SK-N-SH treated with all-trans-retinoic acid at 6 μM for 48 hours (cell line): Measurements from ENCODE around the gene NFASC.

Experiments
- ATAC-seq: fragments of 200-7000 bp; cut with Tn5 transposase; 3 replicates; pipeline ENCODE4 v1.9.1; 2020; ENCODE audit warnings: mild to moderate bottlenecking, moderate library complexity
- ARNTL ChIP-seq: fragments of 450-650 bp; formaldehyde crosslinking; IDR thresholded peaks from 2 replicates; pipeline ENCODE4 v1.5.0; 2020; ENCODE audit warnings: low read depth, mild to moderate bottlenecking, moderate library complexity, borderline replicate concordance
- BACH2 ChIP-seq: fragments of 250-450 bp; sonication (Bioruptor Pico); IDR thresholded peaks from 2 replicates; pipeline ENCODE4 v1.9.0; 2021; ENCODE audit warnings: mild to moderate bottlenecking, borderline replicate concordance
- CSDC2 ChIP-seq: fragments of 250-450 bp; sonication (Bioruptor Pico); IDR thresholded peaks from 2 replicates; pipeline ENCODE4 v1.5.0; 2020; ENCODE audit warnings: mild to moderate bottlenecking, moderate library complexity
- ESRRG ChIP-seq: fragments of 250-450 bp; sonication (Bioruptor Pico); IDR thresholded peaks from 2 replicates; pipeline ENCODE4 v1.6.1; 2021; ENCODE audit warnings: mild to moderate bottlenecking
- GLIS3 ChIP-seq: fragments of 250-450 bp; sonication (Bioruptor Pico); IDR thresholded peaks from 2 replicates; pipeline ENCODE4 v1.5.0; 2020; ENCODE audit warnings: mild to moderate bottlenecking, moderate library complexity
- ISL1 ChIP-seq: fragments of 250-450 bp; sonication (Bioruptor Pico); IDR thresholded peaks from 2 replicates; pipeline ENCODE4 v2.1.2; 2022; ENCODE audit warnings: mild to moderate bottlenecking, moderate library complexity
- OSR1 ChIP-seq: fragments of 250-450 bp; sonication (Bioruptor Pico); IDR thresholded peaks from 2 replicates; pipeline ENCODE4 v1.8.0; 2022; ENCODE audit warnings: moderate library complexity, mild to moderate bottlenecking, inconsistent platforms
- PPARA ChIP-seq: fragments of 250-450 bp; sonication (Bioruptor Pico); IDR thresholded peaks from 2 replicates; pipeline ENCODE4 v1.5.0; 2020; ENCODE audit warnings: mild to moderate bottlenecking, borderline replicate concordance
- RARB ChIP-seq: fragments of 250-450 bp; sonication (Bioruptor Pico); IDR thresholded peaks from 2 replicates; pipeline ENCODE4 v1.8.0; 2021; ENCODE audit warnings: mild to moderate bottlenecking, moderate library complexity
- SNAI2 ChIP-seq: fragments of 250-450 bp; sonication (Bioruptor Pico); IDR thresholded peaks from 2 replicates; pipeline ENCODE4 v1.5.0; 2020; ENCODE audit warnings: mild to moderate bottlenecking, moderate library complexity
- TCF4 ChIP-seq: fragments of 250-450 bp; sonication (Bioruptor Pico); IDR thresholded peaks from 2 replicates; pipeline ENCODE4 v1.8.0; 2021; ENCODE audit warnings: mild to moderate bottlenecking, moderate library complexity, borderline replicate concordance
- TOX ChIP-seq: fragments of 250-450 bp; sonication (Bioruptor Pico); IDR thresholded peaks from 2 replicates; pipeline ENCODE4 v1.8.0; 2021; ENCODE audit warnings: mild to moderate bottlenecking, moderate library complexity, borderline replicate concordance
- ZC3H10 ChIP-seq: fragments of 250-450 bp; sonication (Bioruptor Pico); IDR thresholded peaks from 2 replicates; pipeline ENCODE4 v1.5.1; 2021; ENCODE audit warnings: mild to moderate bottlenecking, moderate library complexity
- ZFP3 ChIP-seq: fragments of 250-450 bp; sonication (Bioruptor Pico); IDR thresholded peaks from 2 replicates; pipeline ENCODE4 v1.5.0; 2020; ENCODE audit warnings: mild to moderate bottlenecking, moderate library complexity
- ZFP30 ChIP-seq: fragments of 450-650 bp; formaldehyde crosslinking; IDR thresholded peaks from 2 replicates; pipeline ENCODE4 v1.5.0; 2022; ENCODE audit warnings: mild to moderate bottlenecking, moderate library complexity
- ZNF565 ChIP-seq: fragments of 450-650 bp; formaldehyde crosslinking; conservative IDR thresholded peaks from 2 replicates; pipeline ENCODE4 v1.5.0; 2020; ENCODE audit warnings: low read depth, mild to moderate bottlenecking, moderate library complexity
- ZNF70 ChIP-seq: fragments of 450-650 bp; formaldehyde crosslinking; IDR thresholded peaks from 2 replicates; pipeline ENCODE4 v1.5.0; 2020; ENCODE audit warnings: mild to moderate bottlenecking, moderate library complexity
- ZNF8 ChIP-seq: fragments of 450-650 bp; formaldehyde crosslinking; IDR thresholded peaks from 2 replicates; pipeline ENCODE4 v1.5.0; 2020; ENCODE audit warnings: mild to moderate bottlenecking, moderate library complexity
- TF ChIP-seq, protein P1 (sequence below): fragments of 250-450 bp; sonication (Bioruptor Pico); IDR thresholded peaks from 2 replicates; pipeline ENCODE4 v1.5.0; 2020; ENCODE audit warnings: mild to moderate bottlenecking, moderate library complexity
- TF ChIP-seq, protein P2 (sequence below): fragments of 250-450 bp; sonication (Bioruptor Pico); IDR thresholded peaks from 2 replicates; pipeline ENCODE4 v1.5.1; 2020; ENCODE audit warnings: low read depth, mild to moderate bottlenecking, moderate library complexity
- TF ChIP-seq, protein P3 (sequence below): fragments of 250-450 bp; sonication (Bioruptor Pico); IDR thresholded peaks from 2 replicates; pipeline ENCODE4 v1.8.0; 2020; ENCODE audit warnings: mild to moderate bottlenecking, moderate library complexity, borderline replicate concordance
- TF ChIP-seq, protein P4 (sequence below): fragments of 250-450 bp; sonication (Bioruptor Pico); IDR thresholded peaks from 2 replicates; pipeline ENCODE4 v1.5.1; 2021; ENCODE audit warnings: mild to moderate bottlenecking, moderate library complexity

The NFASC gene

DNA sequence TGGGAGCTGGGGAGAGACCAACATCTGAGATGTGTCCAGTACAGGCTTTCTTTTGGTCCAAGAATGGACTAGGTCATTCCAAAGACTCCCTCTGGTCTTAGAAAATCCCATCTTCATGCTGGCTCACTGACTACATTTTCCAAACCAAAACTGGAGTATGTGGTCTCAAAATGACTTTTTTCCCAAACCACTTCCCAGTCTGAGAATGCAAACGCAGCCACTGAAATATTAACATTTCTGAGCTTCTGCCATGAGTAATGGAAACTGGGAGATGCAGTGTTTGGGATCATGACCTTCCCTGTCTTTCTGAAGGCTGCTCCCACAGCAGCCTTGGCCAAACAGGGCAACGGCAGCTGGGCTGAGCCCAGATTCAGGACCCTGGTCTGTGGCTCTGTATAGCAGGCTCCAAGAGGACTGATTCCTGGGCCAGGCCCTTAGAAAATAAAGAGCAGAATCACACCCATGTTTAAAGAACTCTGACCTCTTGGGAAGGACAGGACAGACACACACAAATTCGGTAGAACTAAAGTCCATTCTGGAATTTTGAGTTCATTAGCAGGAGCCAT lies 110.3 kb downstream of the NFASC start:
- TF ChIP-seq GLIS3 (CRISPR knock-in tag) (no peak), ZC3H10 (no peak), BACH2 (no peak), RARB (no peak), SNAI2 (no peak), ZNF565 (CRISPR knock-in tag) (no peak), ZFP3 (no peak), ISL1 (CRISPR knock-in tag) (no peak), TCF4 (CRISPR knock-in tag) (no peak)
- TF ChIP-seq, protein P1, sequence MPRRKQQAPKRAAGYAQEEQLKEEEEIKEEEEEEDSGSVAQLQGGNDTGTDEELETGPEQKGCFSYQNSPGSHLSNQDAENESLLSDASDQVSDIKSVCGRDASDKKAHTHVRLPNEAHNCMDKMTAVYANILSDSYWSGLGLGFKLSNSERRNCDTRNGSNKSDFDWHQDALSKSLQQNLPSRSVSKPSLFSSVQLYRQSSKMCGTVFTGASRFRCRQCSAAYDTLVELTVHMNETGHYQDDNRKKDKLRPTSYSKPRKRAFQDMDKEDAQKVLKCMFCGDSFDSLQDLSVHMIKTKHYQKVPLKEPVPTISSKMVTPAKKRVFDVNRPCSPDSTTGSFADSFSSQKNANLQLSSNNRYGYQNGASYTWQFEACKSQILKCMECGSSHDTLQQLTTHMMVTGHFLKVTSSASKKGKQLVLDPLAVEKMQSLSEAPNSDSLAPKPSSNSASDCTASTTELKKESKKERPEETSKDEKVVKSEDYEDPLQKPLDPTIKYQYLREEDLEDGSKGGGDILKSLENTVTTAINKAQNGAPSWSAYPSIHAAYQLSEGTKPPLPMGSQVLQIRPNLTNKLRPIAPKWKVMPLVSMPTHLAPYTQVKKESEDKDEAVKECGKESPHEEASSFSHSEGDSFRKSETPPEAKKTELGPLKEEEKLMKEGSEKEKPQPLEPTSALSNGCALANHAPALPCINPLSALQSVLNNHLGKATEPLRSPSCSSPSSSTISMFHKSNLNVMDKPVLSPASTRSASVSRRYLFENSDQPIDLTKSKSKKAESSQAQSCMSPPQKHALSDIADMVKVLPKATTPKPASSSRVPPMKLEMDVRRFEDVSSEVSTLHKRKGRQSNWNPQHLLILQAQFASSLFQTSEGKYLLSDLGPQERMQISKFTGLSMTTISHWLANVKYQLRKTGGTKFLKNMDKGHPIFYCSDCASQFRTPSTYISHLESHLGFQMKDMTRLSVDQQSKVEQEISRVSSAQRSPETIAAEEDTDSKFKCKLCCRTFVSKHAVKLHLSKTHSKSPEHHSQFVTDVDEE (CRISPR knock-in tag): no peak
- TF ChIP-seq, protein P2, sequence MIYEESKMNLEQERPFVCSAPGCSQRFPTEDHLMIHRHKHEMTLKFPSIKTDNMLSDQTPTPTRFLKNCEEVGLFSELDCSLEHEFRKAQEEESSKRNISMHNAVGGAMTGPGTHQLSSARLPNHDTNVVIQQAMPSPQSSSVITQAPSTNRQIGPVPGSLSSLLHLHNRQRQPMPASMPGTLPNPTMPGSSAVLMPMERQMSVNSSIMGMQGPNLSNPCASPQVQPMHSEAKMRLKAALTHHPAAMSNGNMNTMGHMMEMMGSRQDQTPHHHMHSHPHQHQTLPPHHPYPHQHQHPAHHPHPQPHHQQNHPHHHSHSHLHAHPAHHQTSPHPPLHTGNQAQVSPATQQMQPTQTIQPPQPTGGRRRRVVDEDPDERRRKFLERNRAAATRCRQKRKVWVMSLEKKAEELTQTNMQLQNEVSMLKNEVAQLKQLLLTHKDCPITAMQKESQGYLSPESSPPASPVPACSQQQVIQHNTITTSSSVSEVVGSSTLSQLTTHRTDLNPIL: no peak
- ATAC-seq: no peak

DNA sequence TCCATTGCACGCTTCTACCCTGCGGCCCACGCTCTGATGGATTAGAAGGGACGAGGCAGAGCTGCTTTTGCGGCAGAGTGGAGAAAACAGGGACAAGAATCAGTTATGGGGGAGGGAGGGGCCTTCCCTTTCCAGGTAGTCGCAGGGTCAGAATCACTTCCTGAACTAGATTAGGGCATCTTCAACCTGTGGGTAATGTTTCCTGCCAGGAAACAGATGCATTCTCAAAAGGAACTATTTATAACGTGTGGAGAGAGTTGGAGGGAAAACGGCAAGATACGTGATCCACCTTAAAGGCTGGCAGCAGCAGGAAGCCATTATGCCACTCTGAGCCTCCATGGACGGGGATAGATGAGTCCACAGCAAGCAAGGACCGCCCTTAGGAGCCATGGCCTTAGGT lies 112.5 kb downstream of the NFASC start:
- TF ChIP-seq GLIS3 (CRISPR knock-in tag) (no peak), TOX (CRISPR knock-in tag) (no peak), ZNF565 (CRISPR knock-in tag) (no peak), ISL1 (CRISPR knock-in tag) (no peak), OSR1 (CRISPR knock-in tag) (no peak), ZFP30 (CRISPR knock-in tag) (no peak), PPARA (CRISPR knock-in tag) (no peak), ZFP3 (no peak), ESRRG (CRISPR knock-in tag) (no peak), ZNF70 (CRISPR knock-in tag) (no peak), BACH2 (no peak), ARNTL (CRISPR knock-in tag) (no peak)
- TF ChIP-seq, protein P1 (CRISPR knock-in tag): no peak
- TF ChIP-seq, protein P2: no peak
- TF ChIP-seq, protein P3, sequence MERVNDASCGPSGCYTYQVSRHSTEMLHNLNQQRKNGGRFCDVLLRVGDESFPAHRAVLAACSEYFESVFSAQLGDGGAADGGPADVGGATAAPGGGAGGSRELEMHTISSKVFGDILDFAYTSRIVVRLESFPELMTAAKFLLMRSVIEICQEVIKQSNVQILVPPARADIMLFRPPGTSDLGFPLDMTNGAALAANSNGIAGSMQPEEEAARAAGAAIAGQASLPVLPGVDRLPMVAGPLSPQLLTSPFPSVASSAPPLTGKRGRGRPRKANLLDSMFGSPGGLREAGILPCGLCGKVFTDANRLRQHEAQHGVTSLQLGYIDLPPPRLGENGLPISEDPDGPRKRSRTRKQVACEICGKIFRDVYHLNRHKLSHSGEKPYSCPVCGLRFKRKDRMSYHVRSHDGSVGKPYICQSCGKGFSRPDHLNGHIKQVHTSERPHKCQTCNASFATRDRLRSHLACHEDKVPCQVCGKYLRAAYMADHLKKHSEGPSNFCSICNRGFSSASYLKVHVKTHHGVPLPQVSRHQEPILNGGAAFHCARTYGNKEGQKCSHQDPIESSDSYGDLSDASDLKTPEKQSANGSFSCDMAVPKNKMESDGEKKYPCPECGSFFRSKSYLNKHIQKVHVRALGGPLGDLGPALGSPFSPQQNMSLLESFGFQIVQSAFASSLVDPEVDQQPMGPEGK (CRISPR knock-in tag): no peak
- ATAC-seq: no peak

DNA sequence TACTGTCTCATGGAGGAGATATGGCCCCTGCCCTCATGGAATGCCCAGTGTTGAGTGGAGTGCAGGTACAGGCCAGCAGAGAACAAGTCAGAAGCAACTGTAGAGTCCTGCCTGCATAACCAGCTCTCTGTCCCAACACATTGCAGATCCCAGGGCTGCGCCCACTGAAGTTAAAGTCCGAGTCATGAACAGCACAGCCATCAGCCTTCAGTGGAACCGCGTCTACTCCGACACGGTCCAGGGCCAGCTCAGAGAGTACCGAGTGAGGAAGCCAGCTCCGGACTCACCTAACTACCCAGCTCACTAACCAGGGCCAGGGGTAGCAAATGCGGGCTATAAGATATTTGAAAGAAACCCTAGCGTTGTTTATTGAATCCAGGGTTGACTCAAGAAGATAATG lies 113.2 kb downstream of the NFASC start:
- no peak for ATAC-seq
- TF ChIP-seq, protein P4, sequence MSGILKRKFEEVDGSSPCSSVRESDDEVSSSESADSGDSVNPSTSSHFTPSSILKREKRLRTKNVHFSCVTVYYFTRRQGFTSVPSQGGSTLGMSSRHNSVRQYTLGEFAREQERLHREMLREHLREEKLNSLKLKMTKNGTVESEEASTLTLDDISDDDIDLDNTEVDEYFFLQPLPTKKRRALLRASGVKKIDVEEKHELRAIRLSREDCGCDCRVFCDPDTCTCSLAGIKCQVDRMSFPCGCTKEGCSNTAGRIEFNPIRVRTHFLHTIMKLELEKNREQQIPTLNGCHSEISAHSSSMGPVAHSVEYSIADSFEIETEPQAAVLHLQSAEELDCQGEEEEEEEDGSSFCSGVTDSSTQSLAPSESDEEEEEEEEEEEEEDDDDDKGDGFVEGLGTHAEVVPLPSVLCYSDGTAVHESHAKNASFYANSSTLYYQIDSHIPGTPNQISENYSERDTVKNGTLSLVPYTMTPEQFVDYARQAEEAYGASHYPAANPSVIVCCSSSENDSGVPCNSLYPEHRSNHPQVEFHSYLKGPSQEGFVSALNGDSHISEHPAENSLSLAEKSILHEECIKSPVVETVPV (CRISPR knock-in tag): no peak
- no peak for TF ChIP-seq ZNF565 (CRISPR knock-in tag)
- TF ChIP-seq PPARA (CRISPR knock-in tag): no peak
- no peak for TF ChIP-seq TOX (CRISPR knock-in tag)
- TF ChIP-seq TCF4 (CRISPR knock-in tag): no peak
- no peak for TF ChIP-seq ZNF8 (CRISPR knock-in tag)
- TF ChIP-seq GLIS3 (CRISPR knock-in tag): no peak
- no peak for TF ChIP-seq ZNF70 (CRISPR knock-in tag)
- TF ChIP-seq ISL1 (CRISPR knock-in tag): no peak
- no peak for TF ChIP-seq ARNTL (CRISPR knock-in tag)
- no peak for TF ChIP-seq CSDC2 (CRISPR knock-in tag)
- no peak for TF ChIP-seq SNAI2
- TF ChIP-seq, protein P1 (CRISPR knock-in tag): no peak
- no peak for TF ChIP-seq ZFP3
